GM18526 (cell line): ENCODE data around the gene ADGRV1.

ENCODE experiments used
- POLR2A ChIP-seq: IDR thresholded peaks from 3 replicates; pipeline ENCODE4 v1.6.1; 2011; ENCODE audit not compliant: insufficient read length; ENCODE audit errors: extremely low read depth

ADGRV1 gene

DNA sequence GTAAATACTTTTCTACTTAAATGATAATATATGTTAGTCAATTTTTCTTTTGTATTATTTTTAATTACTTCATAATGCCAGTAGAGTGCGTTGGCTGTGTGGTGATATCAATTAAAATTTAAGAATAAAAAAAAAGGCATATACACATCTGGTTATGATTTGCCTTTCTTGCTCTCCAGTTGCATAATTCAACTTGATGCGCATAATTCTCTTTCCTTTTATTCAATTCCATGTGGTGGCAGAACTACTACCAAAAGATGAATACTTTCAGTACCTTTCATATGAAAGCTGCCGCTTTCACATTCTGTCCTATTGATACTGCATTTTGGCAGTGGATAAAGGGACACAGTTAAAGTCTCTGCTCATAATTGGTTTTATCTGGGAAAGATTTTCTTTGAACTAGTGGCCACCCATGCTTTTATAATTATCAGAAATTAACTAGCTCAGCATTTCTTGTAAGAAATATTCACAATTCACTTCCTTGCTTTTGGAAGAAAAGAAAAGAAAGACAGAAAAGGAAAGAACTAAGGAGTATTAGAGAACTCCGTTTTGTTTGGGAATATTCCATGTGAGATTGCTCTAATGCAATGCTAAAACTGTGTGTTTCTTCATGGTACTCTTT is 12.3 kb upstream of the ADGRV1 start:
- TF ChIP-seq POLR2A, result no peak

DNA sequence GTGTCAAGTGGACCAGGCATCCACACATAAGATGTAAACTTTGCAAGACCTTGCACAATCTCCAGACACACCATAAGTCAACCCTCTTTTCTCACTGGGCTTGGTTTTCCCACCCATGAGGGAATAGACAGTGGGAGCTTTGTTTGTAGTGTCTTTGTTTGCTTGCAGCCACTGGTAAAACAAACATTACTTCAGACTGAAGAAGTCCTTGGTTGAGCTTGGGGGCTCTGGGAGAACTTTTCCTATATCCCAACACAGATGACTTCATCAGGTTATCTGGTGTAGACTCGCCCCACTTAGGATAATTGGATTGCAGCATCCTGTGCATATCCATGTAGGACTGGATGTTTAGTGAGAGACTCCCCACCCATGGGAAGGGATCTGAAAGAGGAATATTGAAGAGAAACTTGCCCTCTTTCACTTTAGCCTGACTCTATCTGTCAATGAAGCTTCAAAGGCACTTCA is 11.5 kb upstream of the ADGRV1 start:
- TF ChIP-seq POLR2A, result no peak

DNA sequence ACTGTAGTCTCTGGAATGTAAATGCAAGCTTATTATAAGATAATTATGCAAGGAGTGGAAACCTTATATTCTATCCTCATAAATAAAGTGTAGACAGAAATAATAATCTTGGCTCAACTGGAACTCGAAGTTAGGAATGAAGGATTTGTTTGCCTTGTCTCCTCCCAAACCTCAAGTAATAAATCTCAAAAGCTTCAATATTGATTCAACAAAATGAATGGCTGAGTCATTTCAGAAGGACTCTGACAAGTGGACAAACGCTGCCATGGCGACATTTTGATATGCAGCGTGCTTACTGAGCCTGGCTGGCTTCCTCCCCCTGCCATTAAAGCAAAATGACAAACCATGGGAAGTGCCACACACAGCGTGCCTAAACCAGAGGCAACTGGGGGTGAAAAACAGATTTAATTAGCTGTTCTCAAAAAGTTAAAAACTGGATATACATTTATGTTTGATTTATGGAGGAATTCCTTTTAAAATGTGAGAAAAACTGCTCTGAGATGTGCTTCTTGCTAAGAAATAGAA is 10.5 kb upstream of the ADGRV1 start:
- no peak for TF ChIP-seq POLR2A

DNA sequence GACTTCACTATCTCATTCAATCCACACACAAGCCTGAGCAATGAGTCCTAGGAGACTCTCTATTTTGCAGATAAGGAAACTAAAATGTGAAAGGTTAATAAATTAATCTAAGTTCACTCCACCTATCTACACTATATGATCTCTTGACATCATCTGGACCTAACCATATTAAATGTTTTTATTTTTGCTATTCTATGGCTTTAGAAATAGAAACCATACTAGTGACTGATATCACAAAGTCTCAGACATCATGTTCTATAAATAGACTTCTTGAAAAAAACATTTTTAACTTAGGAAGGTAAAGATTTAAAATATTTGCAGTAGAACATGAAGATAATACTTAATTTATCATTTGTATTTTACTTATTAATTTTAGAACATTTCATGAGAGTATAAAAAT is 9.4 kb upstream of the ADGRV1 start:
- no peak for TF ChIP-seq POLR2A

DNA sequence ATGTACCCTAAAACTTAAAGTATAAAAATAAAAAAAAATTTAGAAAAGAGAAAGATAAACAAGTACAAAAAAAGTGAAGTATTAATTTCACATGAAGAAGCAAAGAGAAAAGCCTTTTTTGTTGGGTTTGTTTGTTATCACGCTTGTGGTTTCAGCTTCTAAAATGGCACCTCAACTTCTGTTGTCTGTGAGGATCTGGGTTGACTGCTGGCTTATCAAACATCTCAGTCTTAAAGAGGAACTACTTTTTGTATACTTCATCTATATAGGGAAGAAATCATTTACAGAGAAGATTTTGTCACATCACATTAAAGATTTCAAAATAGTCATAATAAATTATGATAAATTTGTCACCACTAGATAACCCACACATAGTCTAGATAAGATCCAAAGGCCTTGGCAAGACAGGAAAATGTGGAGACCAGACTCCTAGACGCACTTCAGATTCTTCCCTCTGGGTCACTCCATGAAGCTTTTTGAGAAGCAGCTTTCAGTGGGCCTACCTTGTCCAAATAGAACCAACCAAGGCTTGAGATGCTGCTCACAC is 8.8 kb upstream of the ADGRV1 start:
- TF ChIP-seq POLR2A, result no peak

DNA sequence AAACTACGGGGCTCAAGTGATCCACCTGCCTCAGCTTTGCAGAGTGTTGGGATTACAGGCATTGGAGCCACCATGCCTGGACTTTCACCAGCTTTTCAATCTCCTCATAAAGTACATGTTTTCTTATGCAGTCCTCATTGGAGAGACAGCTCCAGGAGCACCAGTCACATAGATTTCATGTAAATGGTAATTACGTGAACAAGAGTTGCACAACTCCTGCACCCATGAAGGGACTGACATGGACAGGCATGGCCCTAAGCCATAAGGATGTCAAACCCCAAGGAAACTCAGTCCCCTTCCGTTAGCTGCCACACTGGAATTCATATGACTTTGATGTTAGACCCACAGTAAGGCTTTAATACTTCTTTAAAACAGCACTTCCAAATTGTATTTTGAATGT is 7.6 kb upstream of the ADGRV1 start:
- TF ChIP-seq POLR2A, result no peak

DNA sequence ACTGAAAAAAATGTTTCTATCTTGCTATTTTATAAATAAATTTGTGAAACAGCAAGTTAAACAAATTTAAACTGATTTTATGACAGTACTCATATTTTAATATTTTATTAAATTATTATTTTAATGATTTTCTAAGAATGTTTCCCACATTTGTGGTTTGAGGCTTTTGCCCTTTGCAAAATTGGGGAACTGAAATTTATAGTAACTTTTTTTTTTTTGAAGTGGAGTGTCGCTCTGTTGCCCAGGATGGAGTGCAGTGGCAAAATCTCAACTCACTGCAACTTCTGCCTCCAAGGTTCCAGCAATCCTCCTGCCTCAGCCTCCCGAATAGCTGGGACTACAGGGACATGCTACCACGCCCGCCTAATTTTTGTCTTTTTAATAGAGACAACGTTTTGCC is 7.2 kb upstream of the ADGRV1 start:
- no peak for TF ChIP-seq POLR2A

DNA sequence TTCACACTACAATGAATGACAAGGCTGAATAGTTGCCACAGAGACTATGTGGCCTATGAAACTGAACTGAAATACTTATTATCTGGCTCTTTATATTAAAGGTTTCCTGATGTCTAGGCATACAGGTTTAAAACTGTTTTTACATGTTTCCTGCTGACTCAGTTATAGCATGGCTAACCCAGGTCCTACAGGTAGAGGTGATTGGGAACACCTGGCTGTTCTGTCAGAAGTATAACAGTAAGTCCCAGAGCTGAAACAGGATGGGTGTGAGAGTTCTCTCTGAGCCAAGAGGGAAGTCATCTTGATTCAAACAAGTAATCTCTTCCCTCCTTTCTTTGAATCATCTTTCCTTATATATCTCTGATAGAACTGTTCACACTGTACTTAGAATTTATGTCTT is 4.9 kb upstream of the ADGRV1 start:
- TF ChIP-seq POLR2A, result no peak

DNA sequence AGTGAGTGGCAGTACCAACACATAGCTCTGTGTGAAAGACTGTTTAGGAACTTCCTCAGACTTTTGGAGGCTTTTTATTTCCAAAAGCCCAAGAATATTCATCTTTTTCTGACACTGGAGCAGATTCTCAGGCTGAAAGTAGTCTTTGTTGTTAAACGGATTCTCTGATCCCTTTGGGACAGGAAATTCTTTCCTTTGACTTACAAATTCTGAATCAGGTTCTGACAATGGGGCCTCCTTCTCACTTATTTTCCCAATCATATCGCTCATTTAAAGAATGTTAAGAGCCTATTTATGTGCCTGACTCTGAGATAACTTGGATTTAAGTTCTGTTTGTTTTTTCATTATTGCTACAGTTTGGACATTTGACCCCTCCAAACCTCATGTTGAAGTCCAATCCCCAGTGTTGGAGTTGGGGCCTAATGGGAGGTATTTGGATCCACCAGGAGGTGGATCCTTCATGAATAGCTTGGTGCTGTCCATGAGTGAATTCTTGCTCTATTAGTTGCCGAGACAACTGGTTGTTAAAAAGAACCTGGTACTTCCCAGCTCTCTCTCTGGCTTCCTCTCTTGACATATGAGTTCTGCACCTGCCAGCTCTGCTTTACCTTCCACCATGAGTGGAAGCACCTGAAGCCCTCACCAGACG is 4.1 kb upstream of the ADGRV1 start:
- TF ChIP-seq POLR2A, result no peak

DNA sequence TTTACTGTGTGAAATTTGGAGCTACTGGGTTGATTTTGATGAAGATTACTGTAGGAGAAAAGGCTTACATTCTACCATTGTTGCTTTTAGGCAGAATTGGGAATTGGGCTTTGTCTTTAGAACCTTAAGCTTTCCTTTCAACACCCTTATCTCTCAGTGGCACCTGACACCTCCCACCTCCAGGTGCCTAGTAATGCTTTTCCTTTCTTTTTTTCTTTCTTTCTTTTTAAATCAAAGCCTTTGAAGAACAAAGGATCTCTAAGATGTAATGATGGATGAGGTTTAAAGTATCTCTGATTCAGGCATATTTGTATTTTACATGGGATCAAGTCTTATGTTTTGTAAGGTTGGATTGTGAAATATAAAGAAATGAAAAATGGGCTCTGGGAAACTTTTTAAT is 2.9 kb upstream of the ADGRV1 start:
- TF ChIP-seq POLR2A, result no peak

DNA sequence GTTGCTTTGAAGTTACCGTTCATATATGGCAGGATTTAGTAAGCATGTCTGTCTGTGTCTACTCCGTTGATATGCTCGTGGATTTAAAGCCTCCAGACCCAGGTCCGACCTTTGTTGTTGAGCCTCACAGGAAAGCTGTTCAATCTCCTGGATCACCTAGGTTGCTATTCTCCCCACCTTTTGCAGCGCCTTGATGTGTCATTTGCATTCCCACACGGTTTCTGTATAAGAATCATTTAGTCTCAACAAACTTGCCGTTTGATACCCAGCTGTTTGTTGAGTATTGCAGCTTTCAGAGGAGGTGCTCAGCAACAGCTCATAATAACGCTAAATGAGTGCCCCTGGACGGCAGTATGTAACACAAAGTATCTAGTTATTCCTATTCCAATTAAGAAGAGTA is 1.2 kb upstream of the ADGRV1 start:
- TF ChIP-seq POLR2A, result no peak

DNA sequence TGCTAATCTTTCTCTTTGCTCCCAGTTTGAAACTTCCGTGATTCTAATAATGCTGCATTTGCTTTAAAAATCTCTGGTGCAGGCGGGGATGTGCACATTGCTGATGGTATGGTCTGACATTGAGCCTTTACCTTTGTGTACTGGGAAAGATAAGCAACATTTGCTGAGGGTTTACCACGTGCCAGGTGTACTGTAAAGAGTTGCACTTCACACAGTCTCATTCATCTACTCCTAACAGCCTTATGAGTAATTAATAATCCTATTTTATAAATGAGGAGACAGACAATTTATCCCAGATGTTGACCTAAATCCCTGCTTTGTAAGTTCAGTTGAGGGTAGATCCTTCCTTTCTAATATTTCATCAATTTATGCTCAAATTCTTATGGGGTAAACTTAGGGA is 726 bp upstream of the ADGRV1 start:
- TF ChIP-seq POLR2A, result no peak

DNA sequence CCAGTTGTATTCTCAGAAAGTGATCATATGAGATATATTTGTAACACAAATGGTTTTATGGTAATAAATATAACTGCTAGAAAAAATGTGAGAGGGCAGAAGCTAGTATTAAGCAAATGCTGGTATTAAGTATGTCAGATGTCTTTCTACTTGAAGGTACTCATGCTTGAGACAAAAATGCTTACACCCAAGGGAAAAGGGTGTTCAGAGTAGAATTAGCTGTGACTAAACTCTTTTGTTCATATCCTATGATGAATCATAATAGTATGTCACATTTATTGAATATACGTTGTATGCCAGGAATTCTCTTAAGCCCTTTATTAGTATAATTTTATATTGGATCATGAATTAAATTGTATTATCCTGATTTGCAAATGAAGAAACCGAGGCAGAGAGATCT is 2.2 kb downstream of the ADGRV1 start:
- TF ChIP-seq POLR2A, result no peak

DNA sequence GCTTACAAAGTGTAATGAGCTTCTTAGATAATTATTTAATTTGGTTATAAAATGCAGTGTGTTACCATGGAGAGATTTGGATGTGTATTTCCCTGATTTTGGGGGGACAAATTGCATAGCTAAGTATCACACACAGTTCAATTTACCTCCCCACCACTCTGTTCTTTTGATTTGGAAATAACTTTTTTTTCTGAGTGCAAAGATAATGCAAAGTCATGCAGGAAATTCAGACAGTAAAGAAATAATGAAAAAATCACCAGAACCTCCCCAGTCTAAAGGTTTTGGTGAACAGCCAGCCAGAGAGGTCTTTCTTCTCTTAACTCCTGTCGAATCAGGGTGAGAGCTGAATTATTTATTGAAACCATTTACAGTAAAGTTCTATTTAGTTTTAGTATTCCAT is 3.2 kb downstream of the ADGRV1 start:
- TF ChIP-seq POLR2A, result no peak

DNA sequence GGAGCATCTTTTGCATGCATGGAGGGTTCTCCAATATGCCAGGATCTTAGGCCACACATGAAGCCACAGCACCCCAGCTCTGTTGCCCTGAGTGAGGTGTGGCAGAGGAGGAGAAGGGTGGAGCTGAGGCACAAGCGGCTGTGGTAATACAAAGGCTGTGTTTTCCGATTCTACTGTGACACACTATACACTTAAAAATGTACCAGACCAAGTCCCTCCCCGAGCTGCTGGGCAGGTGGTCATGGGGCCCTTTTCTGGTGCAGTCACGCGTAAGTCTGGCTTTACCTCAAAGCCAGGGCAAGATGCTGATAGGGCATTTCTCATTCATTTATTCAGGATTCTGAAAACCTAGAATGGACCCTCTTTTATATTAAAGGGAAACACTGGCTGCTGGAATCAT is 3.7 kb downstream of the ADGRV1 start:
- no peak for TF ChIP-seq POLR2A

DNA sequence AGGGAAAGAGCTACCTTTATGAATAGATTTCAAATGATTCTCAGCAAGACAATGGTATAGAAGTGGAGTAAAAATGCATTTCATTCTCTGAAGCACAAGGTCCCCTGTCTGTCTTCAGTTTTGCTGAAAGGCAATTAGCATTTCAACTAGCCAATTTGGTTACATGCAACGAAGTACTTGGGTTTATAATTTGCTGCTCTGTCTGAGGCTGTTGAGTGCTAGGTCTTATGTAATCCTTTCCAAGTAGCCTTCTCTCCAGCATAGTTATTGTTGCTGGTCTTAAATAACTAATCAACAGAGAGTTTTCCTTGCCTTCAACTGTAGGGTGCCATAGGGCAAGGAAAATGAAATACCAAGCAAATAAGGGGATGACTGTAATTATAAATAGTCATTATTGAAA is 4.5 kb downstream of the ADGRV1 start:
- no peak for TF ChIP-seq POLR2A

DNA sequence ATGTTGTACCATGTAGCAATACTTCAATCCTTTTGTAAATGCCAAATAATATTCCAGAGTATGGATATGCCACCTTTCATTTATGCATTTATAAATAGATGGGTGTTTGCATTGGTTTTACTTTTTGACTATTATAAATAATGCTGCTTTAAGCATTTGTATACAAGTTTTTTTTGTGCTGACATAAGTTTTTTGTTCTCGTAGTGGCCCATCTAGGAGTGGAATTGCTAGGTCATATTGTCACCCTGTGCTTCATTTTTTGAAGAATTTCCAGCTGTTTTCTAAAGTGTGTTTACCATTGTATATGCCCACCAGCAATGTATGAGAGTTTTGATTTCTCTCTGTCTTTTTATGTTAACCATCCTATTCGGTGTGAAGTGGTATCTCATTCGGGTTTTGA is 6.9 kb downstream of the ADGRV1 start:
- TF ChIP-seq POLR2A, result no peak
